WI38 (cell line): ENCODE data around the gene GRIK3.

Experiments used
- H3K4me3 ChIP-seq: 2 replicates; pipeline ENCODE4 v1.5.1; 2011; ENCODE audit warnings: low read depth, mild to moderate bottlenecking, control low read depth, low read length
- CTCF ChIP-seq: IDR thresholded peaks from 2 replicates; pipeline ENCODE4 v1.5.1; 2012; ENCODE audit warnings: low read depth, mild to moderate bottlenecking, control low read depth, low read length

The GRIK3 gene

GRCh38 chr1:36858553-36858952, 175.8 kb downstream of the GRIK3 start:
- no peak overlapping the region for H3K4me3 ChIP-seq
- TF ChIP-seq CTCF = no peak

DNA sequence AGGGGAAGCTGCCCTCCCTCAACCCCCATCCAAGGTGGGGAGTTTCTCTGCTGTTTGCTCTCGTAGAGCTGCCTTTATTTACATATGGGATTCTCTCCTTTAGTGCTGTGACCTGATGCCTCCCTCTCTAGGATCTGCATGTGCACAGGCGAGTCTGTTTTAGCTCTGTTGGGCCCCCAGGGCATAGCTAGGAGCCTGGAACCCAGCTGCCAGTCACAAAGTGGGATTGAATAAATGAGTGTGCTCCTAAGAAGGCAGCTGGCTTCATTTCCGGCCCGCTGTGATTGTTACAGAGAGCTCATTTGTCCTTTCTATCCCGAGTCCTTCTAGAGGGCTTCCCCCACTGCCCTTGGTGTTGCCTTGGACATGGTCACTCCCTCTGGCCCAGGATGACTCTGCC, 176.6 kb downstream of the GRIK3 start:
- H3K4me3 ChIP-seq = no peak overlapping the region
- no peak for TF ChIP-seq CTCF

GRCh38 chr1:36855699-36856494, 178.4 kb downstream of the GRIK3 start:
- TF ChIP-seq CTCF = no peak

DNA sequence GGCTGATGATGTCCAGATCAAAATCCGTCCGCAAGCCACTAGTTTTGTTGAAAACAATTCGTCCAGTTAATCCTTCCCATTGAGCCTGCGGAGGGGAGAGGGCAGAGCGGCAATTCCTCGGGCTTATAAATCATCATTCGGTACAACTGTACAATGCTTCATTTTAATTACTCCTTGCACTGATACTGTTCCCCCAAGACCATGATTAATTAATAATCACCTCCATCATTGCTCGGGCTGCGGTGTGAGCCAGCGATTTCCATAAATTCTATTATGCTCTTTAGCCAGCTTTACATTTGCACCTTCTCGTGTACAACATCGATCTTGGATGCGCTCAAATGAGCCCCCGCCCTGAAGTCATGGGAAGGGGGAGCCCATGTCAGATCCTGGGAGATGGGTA, 180.7 kb downstream of the GRIK3 start:
- H3K4me3 ChIP-seq = no peak overlapping the region
- TF ChIP-seq CTCF = no peak

More at GRCh38 chr1:36855699-36856494, 178.4 kb downstream of the GRIK3 start:
- H3K4me3 ChIP-seq = no peak overlapping the region

DNA sequence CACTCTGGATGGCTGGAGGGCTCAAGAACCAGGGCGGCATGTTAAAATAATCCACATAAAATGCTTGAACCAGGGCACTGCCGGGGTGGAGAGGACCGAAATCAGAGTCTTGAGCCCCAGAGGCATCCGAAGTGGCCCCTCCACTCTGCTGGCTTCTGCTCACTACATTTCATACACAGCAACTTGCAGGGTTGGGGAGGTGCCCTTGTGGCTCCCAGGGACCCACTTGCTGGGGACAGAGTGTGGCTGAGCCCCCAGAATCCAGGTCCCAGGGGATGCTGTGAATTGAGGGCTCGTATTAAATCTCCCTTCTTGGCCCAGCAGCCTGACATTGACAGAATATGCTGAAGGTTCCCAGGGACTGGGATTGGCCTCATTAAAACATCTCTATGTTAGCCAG, 181.7 kb downstream of the GRIK3 start:
- no peak overlapping the region for H3K4me3 ChIP-seq
- TF ChIP-seq CTCF = no peak

- H3K4me3 ChIP-seq = no peak overlapping the region
- TF ChIP-seq CTCF = no peak
These were observed 182.7 kb downstream of the GRIK3 start for GRCh38 chr1:36851595-36851994.

GRCh38 chr1:36851087-36851486, 183.2 kb downstream of the GRIK3 start:
- H3K4me3 ChIP-seq = no peak overlapping the region
- TF ChIP-seq CTCF = no peak
